ENCODE data around the gene AUTS2. TPM values are rescaled to one million over a fixed set of nuclear protein-coding genes. Genes with fewer than 3 reads are reported as not detected.

AUTS2 gene
- total and polyA plus RNA-seq, 7 experiments from 2014 or later, result 0.40 to 31.7 (median 4.2) TPM

GRCh38 chr7:70595755-70596597 is 997.7 kb downstream of the AUTS2 start:
- ATAC-seq, result peak; percentile 38
- Mint-ChIP-seq H3K4me1 (peaks cover 0 to 5% (median 0%) of the 10 kb centered on the region in 7 donors), H3K4me3 (peak overlapping the region in 5 of 10 donors; percentile 16 to 47 (median 28)), H3K27me3 (peaks cover 20 to 52% (median 38%) of the 10 kb centered on the region in 5 donors), H3K9me3 (peaks cover 3 to 11% (median 6%) of the 10 kb centered on the region in 11 donors), H3K27ac (no peak overlapping the region), H3K36me3 (peaks cover 0 to 4% (median 0%) of the 10 kb centered on the region in 5 donors)
- Histone ChIP-seq H3K4me1 (ENCODE audit: control insufficient read depth in 2 of 2, insufficient read depth in 2 of 2, low read length in 2 of 2) (no peaks in the 10 kb centered on the region), H3K9me3 (ENCODE audit: control insufficient read depth in 2 of 3, low read length in 3 of 3) (no peaks in the 10 kb centered on the region), H3K27ac (ENCODE audit: low read depth, low read length) (no peak overlapping the region), H3K27me3 (ENCODE audit: control insufficient read depth in 2 of 2, insufficient read depth in 2 of 2, low read length in 2 of 2) (peaks cover 3% of the 10 kb centered on the region in 2 donors), H3K36me3 (ENCODE audit: control insufficient read depth in 2 of 3, insufficient read depth in 3 of 3, low read length in 3 of 3) (no peaks in the 10 kb centered on the region), H3K4me3 (ENCODE audit: low read length) (no peak overlapping the region)
- CTCF ChIA-PET, result no interaction called here
- intact Hi-C loops (cut with micrococcal nuclease), result no loop called here
- peak in 1 of 9 donors; percentile 4 for DNase-seq
- POLR2A ChIA-PET, result no interaction called here

DNA sequence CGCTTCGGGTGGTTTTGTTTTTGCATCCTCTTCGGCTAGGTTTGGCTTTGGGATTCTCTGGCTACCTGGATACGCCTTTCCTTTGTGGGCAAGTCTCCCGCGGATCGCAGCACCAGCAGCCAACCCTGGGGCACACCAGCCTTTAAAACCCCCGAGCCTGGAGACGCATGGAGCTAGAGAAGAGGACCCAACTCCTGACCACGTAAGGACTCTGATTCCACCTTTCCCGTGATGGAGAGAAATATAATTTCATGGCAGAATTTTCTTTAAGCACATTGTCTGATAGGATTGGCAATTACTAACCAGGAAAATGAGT is 998.3 kb downstream of the AUTS2 start:
- ChIA-PET CTCF (no interaction called here), POLR2A (no interaction called here)
- no peak for DNase-seq
- Histone ChIP-seq H3K36me3 (ENCODE audit: control insufficient read depth in 2 of 3, insufficient read depth in 3 of 3, low read length in 3 of 3) (no peaks in the 10 kb centered on the region), H3K27ac (ENCODE audit: low read depth, low read length) (no peak overlapping the region), H3K27me3 (ENCODE audit: control insufficient read depth in 2 of 2, insufficient read depth in 2 of 2, low read length in 2 of 2) (peaks cover 3% of the 10 kb centered on the region in 2 donors), H3K4me3 (ENCODE audit: low read length) (no peak overlapping the region), H3K4me1 (ENCODE audit: control insufficient read depth in 2 of 2, insufficient read depth in 2 of 2, low read length in 2 of 2) (no peaks in the 10 kb centered on the region), H3K9me3 (ENCODE audit: control insufficient read depth in 2 of 3, low read length in 3 of 3) (peaks cover 0 to 4% (median 0%) of the 10 kb centered on the region in 3 experiments)
- Mint-ChIP-seq H3K4me1 (peaks cover 0 to 5% (median 0%) of the 10 kb centered on the region in 7 donors), H3K4me3 (peak overlapping the region in 2 of 10 donors; percentile 6 to 28), H3K27me3 (peaks cover 20 to 54% (median 38%) of the 10 kb centered on the region in 5 donors), H3K27ac (no peak overlapping the region), H3K9me3 (peaks cover 3 to 14% (median 9%) of the 10 kb centered on the region in 11 donors), H3K36me3 (peaks cover 0 to 7% (median 0%) of the 10 kb centered on the region in 5 donors)
- ATAC-seq, result no peak
- intact Hi-C loops (cut with micrococcal nuclease), result no loop called here

DNA sequence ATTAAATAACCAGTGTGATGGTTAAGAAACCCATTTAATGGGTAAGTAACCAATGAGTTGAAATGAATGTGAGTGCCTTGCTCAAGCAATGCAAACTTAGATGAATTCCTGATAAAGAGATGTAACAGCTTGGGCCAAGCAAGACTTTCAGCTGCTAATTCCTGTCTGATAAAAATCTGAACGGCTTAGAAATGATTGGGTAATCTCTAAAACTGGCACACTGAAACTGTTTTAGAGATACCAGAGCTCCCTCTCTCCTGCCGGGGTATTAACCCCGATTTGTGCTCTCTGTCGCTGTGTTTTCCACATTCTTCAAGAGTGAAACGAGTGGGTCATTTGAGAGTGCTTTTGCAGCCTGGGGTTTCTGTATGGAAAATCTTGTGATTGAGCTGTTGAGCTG is 998.8 kb downstream of the AUTS2 start:
- no peak overlapping the region for H3K4me3 ChIP-seq (ENCODE audit: low read length)
- H3K27ac Mint-ChIP-seq, result no peak overlapping the region
- no peak for DNase-seq
- H3K4me3 Mint-ChIP-seq, result no peak overlapping the region
- intact Hi-C loops (cut with micrococcal nuclease), result no loop called here
- POLR2A ChIA-PET, result no interaction called here
- H3K9me3 ChIP-seq (ENCODE audit: control insufficient read depth in 2 of 3, low read length in 3 of 3), result peaks cover 0 to 7% (median 0%) of the 10 kb centered on the region in 3 experiments
- H3K36me3 ChIP-seq (ENCODE audit: control insufficient read depth in 2 of 3, insufficient read depth in 3 of 3, low read length in 3 of 3), result no peaks in the 10 kb centered on the region
- peaks cover 1 to 15% (median 9%) of the 10 kb centered on the region in 11 donors for H3K9me3 Mint-ChIP-seq
- H3K36me3 Mint-ChIP-seq, result peaks cover 0 to 7% (median 0%) of the 10 kb centered on the region in 5 donors
- no peaks in the 10 kb centered on the region for H3K4me1 ChIP-seq (ENCODE audit: control insufficient read depth in 2 of 2, insufficient read depth in 2 of 2, low read length in 2 of 2)
- CTCF ChIA-PET, result no interaction called here
- H3K27ac ChIP-seq (ENCODE audit: low read depth, low read length), result no peak overlapping the region
- H3K4me1 Mint-ChIP-seq, result peaks cover 0 to 5% (median 0%) of the 10 kb centered on the region in 7 donors
- no peak for ATAC-seq
- H3K27me3 Mint-ChIP-seq, result peaks cover 20 to 56% (median 38%) of the 10 kb centered on the region in 5 donors
- peaks cover 3% of the 10 kb centered on the region in 2 donors for H3K27me3 ChIP-seq (ENCODE audit: control insufficient read depth in 2 of 2, insufficient read depth in 2 of 2, low read length in 2 of 2)

GRCh38 chr7:70598976-70599375 is 1000.7 kb downstream of the AUTS2 start:
- peaks cover 1 to 19% (median 9%) of the 10 kb centered on the region in 11 donors for H3K9me3 Mint-ChIP-seq
- H3K4me3 Mint-ChIP-seq, result no peak overlapping the region
- H3K9me3 ChIP-seq (ENCODE audit: control insufficient read depth in 2 of 3, low read length in 3 of 3), result peaks cover 0 to 7% (median 0%) of the 10 kb centered on the region in 3 experiments
- DNase-seq (no peak), ATAC-seq (no peak)
- POLR2A ChIA-PET, result no interaction called here
- H3K4me3 ChIP-seq (ENCODE audit: low read length), result no peak overlapping the region
- no peaks in the 10 kb centered on the region for H3K36me3 ChIP-seq (ENCODE audit: control insufficient read depth in 2 of 3, insufficient read depth in 3 of 3, low read length in 3 of 3)
- intact Hi-C loops (cut with micrococcal nuclease), result no loop called here
- H3K27me3 ChIP-seq (ENCODE audit: control insufficient read depth in 2 of 2, insufficient read depth in 2 of 2, low read length in 2 of 2), result peaks cover 3% of the 10 kb centered on the region in 2 donors
- peaks cover 0 to 5% (median 0%) of the 10 kb centered on the region in 7 donors for H3K4me1 Mint-ChIP-seq
- H3K4me1 ChIP-seq (ENCODE audit: control insufficient read depth in 2 of 2, insufficient read depth in 2 of 2, low read length in 2 of 2), result no peaks in the 10 kb centered on the region
- no peak overlapping the region for H3K27ac ChIP-seq (ENCODE audit: low read depth, low read length)
- peaks cover 20 to 49% (median 38%) of the 10 kb centered on the region in 5 donors for H3K27me3 Mint-ChIP-seq
- peaks cover 0 to 7% (median 0%) of the 10 kb centered on the region in 5 donors for H3K36me3 Mint-ChIP-seq
- CTCF ChIA-PET, result no interaction called here
- H3K27ac Mint-ChIP-seq, result no peak overlapping the region

DNA sequence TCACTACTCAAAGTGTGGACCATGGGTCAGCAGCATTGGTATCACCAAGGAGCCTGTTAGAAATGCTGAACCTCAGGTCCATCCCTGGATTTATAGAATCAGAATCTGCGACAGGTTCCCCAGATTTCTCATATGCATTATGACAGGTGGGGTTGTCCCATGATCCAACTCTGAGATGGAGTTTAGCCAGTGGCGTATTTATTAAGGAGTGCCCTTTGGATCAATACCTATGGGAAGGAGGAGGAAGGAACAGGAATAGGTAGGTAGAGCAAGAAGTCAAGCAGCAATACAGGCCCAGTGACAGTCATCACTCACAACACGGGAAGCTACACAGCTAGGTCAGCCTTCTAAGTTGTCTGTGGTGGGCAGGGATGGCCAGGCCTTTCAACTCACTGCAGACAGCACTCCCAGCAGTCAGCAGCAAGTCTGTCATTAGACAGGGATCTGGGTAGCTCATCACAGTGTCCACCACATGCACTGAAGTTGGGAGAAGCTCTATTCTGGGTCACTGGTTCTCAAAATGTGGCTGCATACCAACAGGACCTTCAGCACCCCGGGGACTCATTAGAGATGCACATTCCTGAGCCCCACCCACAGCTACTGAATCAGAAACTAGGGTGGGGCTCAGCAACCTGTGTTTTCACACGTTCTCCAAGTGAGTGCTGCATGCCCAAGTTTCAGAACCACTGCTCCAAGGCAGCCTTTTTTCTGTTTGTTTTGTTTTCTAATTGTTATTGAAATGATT is 1001.3 kb downstream of the AUTS2 start:
- Histone ChIP-seq H3K27ac (ENCODE audit: low read depth, low read length) (no peak overlapping the region), H3K4me3 (ENCODE audit: low read length) (no peak overlapping the region), H3K4me1 (ENCODE audit: control insufficient read depth in 2 of 2, insufficient read depth in 2 of 2, low read length in 2 of 2) (no peaks in the 10 kb centered on the region), H3K36me3 (ENCODE audit: control insufficient read depth in 2 of 3, insufficient read depth in 3 of 3, low read length in 3 of 3) (no peaks in the 10 kb centered on the region), H3K9me3 (ENCODE audit: control insufficient read depth in 2 of 3, low read length in 3 of 3) (peaks cover 0 to 7% (median 0%) of the 10 kb centered on the region in 3 experiments), H3K27me3 (ENCODE audit: control insufficient read depth in 2 of 2, insufficient read depth in 2 of 2, low read length in 2 of 2) (peaks cover 3% of the 10 kb centered on the region in 2 donors)
- intact Hi-C loops (cut with micrococcal nuclease), result no loop called here
- CTCF ChIA-PET, result no interaction called here
- POLR2A ChIA-PET, result no interaction called here
- Mint-ChIP-seq H3K27me3 (peaks cover 20 to 44% (median 35%) of the 10 kb centered on the region in 5 donors), H3K36me3 (peaks cover 0 to 7% (median 0%) of the 10 kb centered on the region in 5 donors), H3K27ac (no peak overlapping the region), H3K4me3 (no peak overlapping the region), H3K4me1 (peaks cover 0 to 5% (median 0%) of the 10 kb centered on the region in 7 donors), H3K9me3 (peaks cover 1 to 20% (median 9%) of the 10 kb centered on the region in 11 donors)
- DNase-seq (no peak), ATAC-seq (no peak)

- Mint-ChIP-seq H3K4me3 (no peak overlapping the region), H3K9me3 (peaks cover 1 to 20% (median 9%) of the 10 kb centered on the region in 11 donors), H3K4me1 (no peaks in the 10 kb centered on the region), H3K27me3 (peaks cover 15 to 38% (median 30%) of the 10 kb centered on the region in 5 donors), H3K36me3 (peaks cover 0 to 7% (median 0%) of the 10 kb centered on the region in 5 donors), H3K27ac (no peak overlapping the region)
- DNase-seq (no peak), ATAC-seq (no peak)
- H3K4me1 ChIP-seq (ENCODE audit: control insufficient read depth in 2 of 2, insufficient read depth in 2 of 2, low read length in 2 of 2), result no peaks in the 10 kb centered on the region
- H3K27me3 ChIP-seq (ENCODE audit: control insufficient read depth in 2 of 2, insufficient read depth in 2 of 2, low read length in 2 of 2), result peaks cover 3% of the 10 kb centered on the region in 2 donors
- no peaks in the 10 kb centered on the region for H3K36me3 ChIP-seq (ENCODE audit: control insufficient read depth in 2 of 3, insufficient read depth in 3 of 3, low read length in 3 of 3)
- H3K4me3 ChIP-seq (ENCODE audit: low read length), result no peak overlapping the region
- POLR2A ChIA-PET, result interaction anchor here (0.6 kb wide), 1 partner anchor 45 kb away, joined by 3 read pairs; no protein-coding TSS in a partner anchor
- no peak overlapping the region for H3K27ac ChIP-seq (ENCODE audit: low read depth, low read length)
- intact Hi-C loops (cut with micrococcal nuclease), result no loop called here
- CTCF ChIA-PET, result no interaction called here
- H3K9me3 ChIP-seq (ENCODE audit: control insufficient read depth in 2 of 3, low read length in 3 of 3), result peaks cover 0 to 7% (median 0%) of the 10 kb centered on the region in 3 experiments
Measured at GRCh38 chr7:70600993-70601392, 1002.7 kb downstream of the AUTS2 start.

Data from naive thymus-derived CD4-positive, alpha-beta T cell (primary cell).